Myometrial cell (primary cell): ENCODE data around the gene CYTH3. TPM values are rescaled to one million over a fixed set of nuclear protein-coding genes. Genes with fewer than 3 reads are reported as not detected.

Source experiments
- total RNA-seq: library from RNA; depleted of rRNA; stranded (reverse); fragments of >200 nt; gene quantifications from 2 replicates; pipeline ENCODE4 v1.2.3, GENCODE V29; 2015

Gene CYTH3, protein sequence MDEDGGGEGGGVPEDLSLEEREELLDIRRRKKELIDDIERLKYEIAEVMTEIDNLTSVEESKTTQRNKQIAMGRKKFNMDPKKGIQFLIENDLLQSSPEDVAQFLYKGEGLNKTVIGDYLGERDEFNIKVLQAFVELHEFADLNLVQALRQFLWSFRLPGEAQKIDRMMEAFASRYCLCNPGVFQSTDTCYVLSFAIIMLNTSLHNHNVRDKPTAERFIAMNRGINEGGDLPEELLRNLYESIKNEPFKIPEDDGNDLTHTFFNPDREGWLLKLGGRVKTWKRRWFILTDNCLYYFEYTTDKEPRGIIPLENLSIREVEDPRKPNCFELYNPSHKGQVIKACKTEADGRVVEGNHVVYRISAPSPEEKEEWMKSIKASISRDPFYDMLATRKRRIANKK
- 27.1 and 34.9 TPM in 2 replicates for total RNA-seq

DNA sequence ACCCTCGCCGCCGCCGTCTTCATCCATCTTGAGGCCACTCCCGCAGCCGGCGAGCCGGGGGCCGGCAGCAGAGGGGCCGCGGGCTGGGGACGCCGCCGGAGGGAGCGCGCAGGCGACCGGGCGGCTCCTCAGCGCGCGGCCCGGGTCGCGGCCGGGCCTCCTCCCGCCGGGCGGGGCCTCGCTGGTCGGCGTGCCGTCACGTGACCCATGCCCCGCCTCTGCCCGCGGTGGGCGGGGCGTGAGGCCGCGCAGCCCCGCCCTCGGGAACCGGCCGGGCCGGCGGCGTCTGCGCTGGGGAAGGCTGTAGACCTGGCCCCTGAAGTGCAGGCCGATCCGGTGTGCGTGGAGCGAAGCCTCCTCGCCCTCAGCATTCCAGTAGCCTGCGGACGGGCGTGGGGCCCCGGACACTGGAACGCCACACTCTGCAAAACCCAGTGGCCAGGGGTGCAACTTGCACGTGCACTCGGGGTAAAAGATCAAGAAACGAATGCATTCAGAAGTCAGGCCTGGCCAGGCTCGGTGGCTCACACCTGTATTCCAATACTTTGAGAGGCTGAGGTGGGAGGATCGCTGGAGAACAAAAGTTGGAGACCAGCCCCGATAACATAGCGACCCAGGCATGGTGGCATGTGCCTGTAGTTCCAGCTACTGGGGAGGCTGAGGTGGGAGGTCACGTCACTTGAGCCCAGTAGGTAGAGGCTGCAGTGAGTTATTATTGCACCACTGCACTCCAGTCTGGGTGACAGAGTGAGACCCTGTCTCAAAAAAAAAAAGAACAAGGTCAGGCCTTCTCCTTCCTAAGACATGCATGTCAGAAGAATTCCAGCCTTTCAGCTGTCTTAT lies at the start of gene CYTH3:
TSS of gene CYTH3 (minus strand) at position 144 of the 843 bp plus-strand sequence. CDS start at position 27, 117 bp downstream.

Other genes starting within 250 kb of the CYTH3 start
- gene ANKRD61, start 241.2 kb downstream of the CYTH3 start, total RNA-seq, result not detected in 2 replicates
- 120 and 142 TPM in 2 replicates for gene EIF2AK1, start 213.4 kb downstream of the CYTH3 start, total RNA-seq
- 1.7 and 2.5 TPM in 2 replicates for gene USP42, start 167.7 kb downstream of the CYTH3 start, total RNA-seq
- 20.4 and 25.4 TPM in 2 replicates for gene FAM220A, start 76.3 kb upstream of the CYTH3 start, total RNA-seq
- 100 and 115 TPM in 2 replicates for gene RAC1, start 101.9 kb upstream of the CYTH3 start, total RNA-seq
- gene DAGLB, start 175.3 kb upstream of the CYTH3 start, total RNA-seq, result 13.5 and 23.1 TPM in 2 replicates
- gene KDELR2, start 211.5 kb upstream of the CYTH3 start, total RNA-seq, result 253 and 266 TPM in 2 replicates